GM12872 (cell line): Measurements from ENCODE around the gene SMCHD1.

Source experiments
- CTCF ChIP-seq: IDR thresholded peaks from 3 replicates; pipeline ENCODE4 v1.5.1; 2011; ENCODE audit warnings: low read depth, mild to moderate bottlenecking, low read length, moderate library complexity; ENCODE audit not compliant: insufficient read depth

Gene SMCHD1

DNA sequence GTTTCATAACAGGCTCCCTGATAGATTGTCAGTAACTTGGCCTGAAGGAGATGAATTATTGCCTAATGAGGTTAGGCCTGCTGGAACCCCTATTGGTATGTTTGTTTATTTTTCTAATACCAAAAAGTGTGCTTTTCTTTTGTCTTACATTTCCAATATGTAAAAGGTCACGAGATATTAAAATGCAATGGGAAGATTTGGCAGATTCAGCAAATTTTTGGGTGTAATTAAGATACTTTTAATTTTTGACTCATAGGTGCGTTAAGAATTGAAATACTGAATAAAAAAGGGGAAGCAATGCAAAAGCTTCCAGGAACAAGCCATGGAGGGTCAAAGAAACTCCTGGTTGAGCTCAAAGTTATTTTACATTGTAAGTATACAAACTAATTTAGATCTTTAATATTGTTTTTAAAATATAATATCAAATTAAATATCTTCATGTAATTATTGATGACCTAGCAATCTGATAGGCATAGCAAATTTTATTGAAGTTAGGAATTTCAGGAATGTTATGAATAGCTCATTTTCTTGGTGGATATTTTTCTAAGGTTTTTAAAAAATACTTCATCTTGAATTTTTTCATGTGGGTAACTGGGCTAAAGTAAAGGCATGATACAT, 52.1 kb downstream of the SMCHD1 start:
- no peak for TF ChIP-seq CTCF

GRCh38 chr18:2709316-2709715, 53.8 kb downstream of the SMCHD1 start:
- no peak for TF ChIP-seq CTCF

DNA sequence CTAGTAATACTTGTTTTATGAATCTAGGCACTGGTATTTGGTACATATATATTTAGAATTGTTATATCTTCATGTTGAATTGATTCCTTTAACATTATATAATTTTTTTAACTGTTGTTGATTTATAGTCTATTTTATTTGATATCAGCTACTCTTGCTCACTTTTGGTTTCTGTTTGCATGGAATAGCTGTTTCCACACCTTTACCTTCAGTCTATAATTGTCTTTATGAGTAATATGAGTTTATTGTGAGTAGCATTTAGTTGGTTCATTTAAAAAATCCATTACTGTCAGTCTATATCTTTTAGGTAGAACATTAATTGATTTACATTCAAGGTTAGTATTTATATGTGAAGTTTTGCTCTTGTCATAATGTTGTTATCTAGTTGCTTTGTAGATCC, 58.6 kb downstream of the SMCHD1 start:
- no peak for TF ChIP-seq CTCF

DNA sequence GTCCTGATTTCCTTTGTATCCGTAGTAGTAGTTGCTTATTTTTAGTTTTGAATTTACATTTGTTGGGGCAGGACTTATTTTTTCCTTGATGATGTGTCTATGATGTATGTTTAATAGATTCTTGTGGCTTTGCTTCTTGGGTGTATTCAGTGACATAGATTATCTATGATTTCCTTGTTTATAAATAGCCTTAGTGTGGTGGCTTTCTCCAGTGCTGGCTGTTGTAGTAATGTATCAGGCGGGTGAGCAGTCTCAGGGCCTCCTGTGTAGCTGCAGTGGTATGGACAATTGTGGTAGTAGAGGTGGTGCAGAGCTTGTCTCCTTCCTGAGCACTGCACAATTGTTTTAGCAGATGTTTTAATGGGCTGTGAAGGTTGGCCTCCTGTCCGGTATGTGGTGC, 60.5 kb downstream of the SMCHD1 start:
- TF ChIP-seq CTCF, result no peak

DNA sequence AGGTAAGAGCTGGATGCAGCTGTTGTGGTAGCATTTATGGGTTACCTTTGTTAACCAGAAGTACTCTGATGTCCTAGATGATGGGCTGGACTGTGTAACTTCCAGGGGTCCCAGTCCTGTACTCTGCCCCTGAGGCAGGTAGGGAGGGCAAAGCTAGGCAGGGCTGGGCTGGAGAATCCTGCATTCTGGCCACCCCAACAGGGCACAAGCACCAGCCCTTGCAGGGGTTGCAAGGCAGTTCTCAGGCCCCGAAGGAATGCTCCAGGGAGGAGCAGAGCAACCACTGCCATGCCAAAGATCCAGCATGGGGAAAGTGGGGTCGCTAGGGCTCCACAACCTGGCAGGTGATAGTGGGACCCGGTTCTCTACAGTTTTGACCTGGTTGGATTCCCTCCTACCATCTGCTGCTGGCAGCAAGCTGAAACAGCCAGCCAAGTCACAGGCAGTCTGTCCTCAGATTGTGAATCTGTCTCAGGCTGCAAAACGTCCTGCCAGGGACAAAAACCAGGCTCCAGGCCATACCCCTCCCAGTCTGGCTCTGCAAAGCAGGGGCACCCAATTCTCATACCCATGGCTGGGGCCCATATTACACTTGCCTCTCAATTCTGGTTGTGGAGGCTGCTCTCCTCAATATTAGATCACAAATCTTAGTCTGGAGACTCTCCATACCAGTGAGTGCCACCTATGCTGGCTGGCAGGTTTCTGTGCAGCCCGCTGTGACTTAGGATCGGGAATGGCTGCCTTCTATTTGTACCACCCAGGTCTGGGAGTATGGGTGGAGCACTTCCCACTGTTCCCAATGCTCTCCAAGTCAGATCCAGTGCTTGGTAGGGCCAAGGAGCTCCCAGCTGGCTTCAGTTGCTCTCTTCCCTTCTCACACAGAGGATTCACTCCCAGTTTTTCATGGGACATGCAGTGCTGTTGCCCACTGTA, 61.1 kb downstream of the SMCHD1 start:
- no peak for TF ChIP-seq CTCF

GRCh38 chr18:2717407-2717806, 61.9 kb downstream of the SMCHD1 start:
- TF ChIP-seq CTCF, result no peak

DNA sequence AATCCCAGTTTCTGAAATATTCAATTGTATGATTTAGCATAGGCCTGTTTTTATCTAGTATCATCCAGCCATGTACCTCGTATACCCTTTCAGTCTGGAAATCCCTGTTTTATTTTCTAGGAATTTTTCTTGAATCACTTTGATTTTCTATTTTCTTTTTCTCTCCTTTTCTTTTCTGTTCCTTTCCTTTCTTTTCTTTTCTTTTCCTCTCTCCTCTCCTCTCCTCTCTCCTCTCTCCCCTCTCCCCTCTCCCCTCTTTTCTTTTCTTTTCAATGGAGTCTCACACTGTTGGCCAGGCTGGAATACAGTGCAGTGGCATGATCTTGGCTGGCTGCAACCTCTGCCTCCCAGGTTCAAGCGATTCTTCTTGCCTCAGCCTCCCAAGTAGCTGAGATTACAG, 63.5 kb downstream of the SMCHD1 start:
- TF ChIP-seq CTCF, result no peak
